HepG2 (cell line): Measurements from ENCODE around the gene ARL5A. TPM values are rescaled to one million over a fixed set of nuclear protein-coding genes. Genes with fewer than 3 reads are reported as not detected.
A peak's percentile ranks its signal among the peaks of the same experiment; 100 is the strongest.

Experiments
- BRD4 ChIP-seq: sonication (generic); formaldehyde crosslinking; IDR thresholded peaks from 2 replicates; pipeline ENCODE4 v1.4.0; 2020; ENCODE audit warnings: missing genetic modification reagents
- CREM ChIP-seq, 2 experiments: sonication (generic) in 1 of 2; formaldehyde crosslinking in 1 of 2; IDR thresholded peaks; 2 replicates each; pipeline versions ENCODE4 v1.4.0 to v1.6.1; 2016 to 2020; ENCODE audit warnings: antibody characterized with exemption in 1 of 2, mild to moderate bottlenecking in 1 of 2, missing genetic modification reagents in 1 of 2
- FOXK2 ChIP-seq: fragments of 450-650 bp; IDR thresholded peaks from 2 replicates; pipeline ENCODE4 v1.6.1; 2016
- HCFC1 ChIP-seq: fragments of 150-350 bp; IDR thresholded peaks from 2 replicates; pipeline ENCODE4 v1.6.1; 2014; ENCODE audit warnings: low read depth, low read length
- HOXA5 ChIP-seq: sonication (generic); formaldehyde crosslinking; IDR thresholded peaks from 2 replicates; pipeline ENCODE4 v1.4.0; 2020; ENCODE audit warnings: missing genetic modification reagents
- KAT7 ChIP-seq: IDR thresholded peaks from 2 replicates; pipeline ENCODE4 v1.6.1; 2018; ENCODE audit warnings: borderline replicate concordance, missing compliant biosample characterization
- PHB2 ChIP-seq: fragments of 450-650 bp; IDR thresholded peaks from 2 replicates; pipeline ENCODE4 v1.6.1; 2018; ENCODE audit not compliant: partially characterized antibody
- REL ChIP-seq: sonication (generic); formaldehyde crosslinking; conservative IDR thresholded peaks from 2 replicates; pipeline ENCODE4 v1.8.0; 2022; ENCODE audit warnings: mild to moderate bottlenecking, missing genetic modification reagents, moderate library complexity
- RFX3 ChIP-seq: IDR thresholded peaks from 2 replicates; pipeline ENCODE4 v1.6.1; 2016; ENCODE audit warnings: missing biosample characterization, missing genetic modification reagents
- SP5 ChIP-seq: IDR thresholded peaks from 2 replicates; pipeline ENCODE4 v1.6.1; 2016; ENCODE audit warnings: low read depth, borderline replicate concordance
- STAT5B ChIP-seq: sonication (generic); formaldehyde crosslinking; IDR thresholded peaks from 2 replicates; pipeline ENCODE4 v1.4.0; 2020; ENCODE audit warnings: missing genetic modification reagents
- TAF15 ChIP-seq: fragments of 200-400 bp; formaldehyde crosslinking; IDR thresholded peaks from one replicate; pipeline ENCODE4 v1.6.1; 2018; ENCODE audit warnings: mild to moderate bottlenecking, low read depth, low read length; ENCODE audit not compliant: poor library complexity, severe bottlenecking
- ZBTB20 ChIP-seq: sonication (generic); formaldehyde crosslinking; IDR thresholded peaks from 2 replicates; pipeline ENCODE4 v1.8.1; 2023; ENCODE audit warnings: missing genetic modification reagents, low read depth, mild to moderate bottlenecking, borderline replicate concordance
- ZC3H13 ChIP-seq: sonication (generic); formaldehyde crosslinking; IDR thresholded peaks from 2 replicates; pipeline ENCODE4 v1.8.1; 2023; ENCODE audit warnings: mild to moderate bottlenecking, missing genetic modification reagents, moderate library complexity
- ZFP36L1 ChIP-seq: sonication (generic); formaldehyde crosslinking; IDR thresholded peaks from 2 replicates; pipeline ENCODE4 v1.8.0; 2022; ENCODE audit warnings: mild to moderate bottlenecking, missing genetic modification reagents, moderate library complexity
- ZKSCAN1 ChIP-seq: fragments of 150-350 bp; IDR thresholded peaks from 2 replicates; pipeline ENCODE4 v1.6.1; 2014; ENCODE audit warnings: low read length
- ZNF33B ChIP-seq: sonication (generic); formaldehyde crosslinking; IDR thresholded peaks from 2 replicates; pipeline ENCODE4 v1.5.1; 2020; ENCODE audit warnings: mild to moderate bottlenecking, missing genetic modification reagents
- ZNF607 ChIP-seq: sonication (generic); formaldehyde crosslinking; IDR thresholded peaks from 2 replicates; pipeline ENCODE4 v1.5.1; 2020; ENCODE audit warnings: missing genetic modification reagents, mild to moderate bottlenecking, borderline replicate concordance
- ZSCAN29 ChIP-seq: sonication (generic); formaldehyde crosslinking; conservative IDR thresholded peaks from 2 replicates; pipeline ENCODE4 v1.4.0; 2020; ENCODE audit warnings: mild to moderate bottlenecking, missing genetic modification reagents
- polyA plus RNA-seq, 8 experiments: library from polyadenylated mRNA; depleted of rRNA in 3 of 8; stranded (reverse) in 7 of 8; unstranded in 1 of 8; fragments of >200 nt; fragmentation: Illumina TruSeq in 4 of 8; extraction: Trizol in 4 of 8; gene quantifications; 2 replicates each; pipeline versions ENCODE4 v1.2.1 to v1.2.3, GENCODE V29; 2011 to 2016; ENCODE audit warnings: low read depth in 4 of 8, missing spikeins in 1 of 8, mixed read lengths in 1 of 8; ENCODE audit not compliant: insufficient read depth in 1 of 8
- total RNA-seq, 5 experiments: library from RNA; depleted of rRNA; stranded (reverse); fragments of >200 nt; fragmentation: Illumina TruSeq; extraction: Trizol; gene quantifications; 2 replicates each; pipeline ENCODE4 v1.2.3, GENCODE V29; 2016; ENCODE audit warnings: low read depth in 1 of 5
- TF ChIP-seq, protein P1 (sequence below): sonication (generic); formaldehyde crosslinking; IDR thresholded peaks from 2 replicates; pipeline ENCODE4 v1.4.0; 2020; ENCODE audit warnings: missing genetic modification reagents; ENCODE audit errors: not compliant biosample characterization
- TF ChIP-seq, protein P2 (sequence below): sonication (generic); formaldehyde crosslinking; IDR thresholded peaks from 2 replicates; pipeline ENCODE4 v1.8.1; 2023; ENCODE audit warnings: mild to moderate bottlenecking, missing genetic modification reagents
- TF ChIP-seq, protein P3 (sequence below): sonication (generic); formaldehyde crosslinking; IDR thresholded peaks from 2 replicates; pipeline ENCODE4 v1.4.0; 2020; ENCODE audit warnings: missing genetic modification reagents
- TF ChIP-seq, protein P4 (sequence below): sonication (generic); formaldehyde crosslinking; IDR thresholded peaks from 2 replicates; pipeline ENCODE4 v1.4.0; 2020; ENCODE audit warnings: missing genetic modification reagents, borderline replicate concordance

Gene ARL5A
- total and polyA plus RNA-seq, 2 of the 13 experiments (the other 11 are each of a cell fraction or from before 2014, with no cell fraction given) = 47.5 to 149 TPM

DNA sequence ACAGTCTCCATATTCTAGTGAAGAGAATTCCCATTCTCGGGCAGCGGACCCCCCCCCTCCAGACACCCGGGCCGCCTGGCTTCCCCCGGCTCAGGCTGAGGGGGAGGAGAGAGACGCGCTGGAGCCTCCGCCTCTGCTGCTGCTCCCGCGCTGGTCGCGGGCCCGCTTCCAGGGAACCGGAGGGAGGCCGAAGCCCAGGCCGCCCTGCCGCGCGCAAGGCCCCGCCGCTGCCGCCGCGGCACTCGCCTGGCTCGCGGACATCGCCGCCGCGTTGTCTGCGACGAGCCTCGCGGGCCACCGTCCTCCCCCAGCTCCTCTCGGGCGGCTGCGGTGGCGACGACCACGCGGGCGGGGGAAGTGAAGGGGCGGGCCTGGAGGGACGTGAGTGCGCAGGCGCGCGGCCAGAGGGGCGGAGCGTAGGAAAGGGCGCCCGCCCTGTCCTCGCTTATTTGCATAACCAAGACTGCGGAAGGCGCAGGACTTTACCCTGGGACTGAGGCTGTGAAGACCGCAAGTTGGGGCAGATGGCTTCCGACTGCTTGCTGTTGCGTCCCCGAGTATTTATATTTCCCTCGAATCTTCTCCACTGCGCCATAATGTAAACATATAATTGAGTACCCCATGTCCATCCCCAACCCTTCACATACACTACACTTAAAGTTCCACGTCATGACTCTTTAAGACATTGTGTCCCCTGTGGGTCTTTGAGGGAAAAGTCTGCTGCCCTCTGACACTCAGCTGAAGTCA lies at the start of gene ARL5A (continued):
- TF ChIP-seq, protein P1, sequence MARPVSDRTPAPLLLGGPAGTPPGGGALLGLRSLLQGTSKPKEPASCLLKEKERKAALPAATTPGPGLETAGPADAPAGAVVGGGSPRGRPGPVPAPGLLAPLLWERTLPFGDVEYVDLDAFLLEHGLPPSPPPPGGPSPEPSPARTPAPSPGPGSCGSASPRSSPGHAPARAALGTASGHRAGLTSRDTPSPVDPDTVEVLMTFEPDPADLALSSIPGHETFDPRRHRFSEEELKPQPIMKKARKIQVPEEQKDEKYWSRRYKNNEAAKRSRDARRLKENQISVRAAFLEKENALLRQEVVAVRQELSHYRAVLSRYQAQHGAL (CRISPR knock-in tag) = peak; percentile 10
- TF ChIP-seq REL = no peak
- TF ChIP-seq CREM (IDR thresholded peaks at IDR 0.05) = no peak
- no peak for TF ChIP-seq CREM (CRISPR knock-in tag; IDR thresholded peaks at IDR 0.05)
- peak; percentile 93 for TF ChIP-seq KAT7 (CRISPR knock-in tag)
- TF ChIP-seq BRD4 (CRISPR knock-in tag) = peak; percentile 70
- TF ChIP-seq HCFC1 = no peak; the same call in 1 of the 2 replicates
- TF ChIP-seq, protein P2, sequence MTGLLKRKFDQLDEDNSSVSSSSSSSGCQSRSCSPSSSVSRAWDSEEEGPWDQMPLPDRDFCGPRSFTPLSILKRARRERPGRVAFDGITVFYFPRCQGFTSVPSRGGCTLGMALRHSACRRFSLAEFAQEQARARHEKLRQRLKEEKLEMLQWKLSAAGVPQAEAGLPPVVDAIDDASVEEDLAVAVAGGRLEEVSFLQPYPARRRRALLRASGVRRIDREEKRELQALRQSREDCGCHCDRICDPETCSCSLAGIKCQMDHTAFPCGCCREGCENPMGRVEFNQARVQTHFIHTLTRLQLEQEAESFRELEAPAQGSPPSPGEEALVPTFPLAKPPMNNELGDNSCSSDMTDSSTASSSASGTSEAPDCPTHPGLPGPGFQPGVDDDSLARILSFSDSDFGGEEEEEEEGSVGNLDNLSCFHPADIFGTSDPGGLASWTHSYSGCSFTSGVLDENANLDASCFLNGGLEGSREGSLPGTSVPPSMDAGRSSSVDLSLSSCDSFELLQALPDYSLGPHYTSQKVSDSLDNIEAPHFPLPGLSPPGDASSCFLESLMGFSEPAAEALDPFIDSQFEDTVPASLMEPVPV (CRISPR knock-in tag) = no peak
- TF ChIP-seq ZNF607 (CRISPR knock-in tag) = 0 out of 2 replicates have a peak, but pooled peaks have one; percentile 4
- TF ChIP-seq, protein P3, sequence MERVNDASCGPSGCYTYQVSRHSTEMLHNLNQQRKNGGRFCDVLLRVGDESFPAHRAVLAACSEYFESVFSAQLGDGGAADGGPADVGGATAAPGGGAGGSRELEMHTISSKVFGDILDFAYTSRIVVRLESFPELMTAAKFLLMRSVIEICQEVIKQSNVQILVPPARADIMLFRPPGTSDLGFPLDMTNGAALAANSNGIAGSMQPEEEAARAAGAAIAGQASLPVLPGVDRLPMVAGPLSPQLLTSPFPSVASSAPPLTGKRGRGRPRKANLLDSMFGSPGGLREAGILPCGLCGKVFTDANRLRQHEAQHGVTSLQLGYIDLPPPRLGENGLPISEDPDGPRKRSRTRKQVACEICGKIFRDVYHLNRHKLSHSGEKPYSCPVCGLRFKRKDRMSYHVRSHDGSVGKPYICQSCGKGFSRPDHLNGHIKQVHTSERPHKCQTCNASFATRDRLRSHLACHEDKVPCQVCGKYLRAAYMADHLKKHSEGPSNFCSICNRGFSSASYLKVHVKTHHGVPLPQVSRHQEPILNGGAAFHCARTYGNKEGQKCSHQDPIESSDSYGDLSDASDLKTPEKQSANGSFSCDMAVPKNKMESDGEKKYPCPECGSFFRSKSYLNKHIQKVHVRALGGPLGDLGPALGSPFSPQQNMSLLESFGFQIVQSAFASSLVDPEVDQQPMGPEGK (CRISPR knock-in tag) = peak; percentile 73
- peak; percentile 70 for TF ChIP-seq HOXA5 (CRISPR knock-in tag)
- TF ChIP-seq ZC3H13 (CRISPR knock-in tag) = 0 out of 2 replicates have a peak, but pooled peaks have one; percentile 59
- TF ChIP-seq PHB2 = no peak
- TF ChIP-seq ZSCAN29 = peak; percentile 45; the same call in 1 of the 2 replicates
- TF ChIP-seq, protein P4, sequence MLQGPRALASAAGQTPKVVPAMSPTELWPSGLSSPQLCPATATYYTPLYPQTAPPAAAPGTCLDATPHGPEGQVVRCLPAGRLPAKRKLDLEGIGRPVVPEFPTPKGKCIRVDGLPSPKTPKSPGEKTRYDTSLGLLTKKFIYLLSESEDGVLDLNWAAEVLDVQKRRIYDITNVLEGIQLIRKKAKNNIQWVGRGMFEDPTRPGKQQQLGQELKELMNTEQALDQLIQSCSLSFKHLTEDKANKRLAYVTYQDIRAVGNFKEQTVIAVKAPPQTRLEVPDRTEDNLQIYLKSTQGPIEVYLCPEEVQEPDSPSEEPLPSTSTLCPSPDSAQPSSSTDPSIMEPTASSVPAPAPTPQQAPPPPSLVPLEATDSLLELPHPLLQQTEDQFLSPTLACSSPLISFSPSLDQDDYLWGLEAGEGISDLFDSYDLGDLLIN (CRISPR knock-in tag) = no peak
- no peak for TF ChIP-seq RFX3 (CRISPR knock-in tag)
- peak; percentile 51; the same call in 1 of the 2 replicates for TF ChIP-seq ZNF33B
- no peak for TF ChIP-seq TAF15
- peak; percentile 48; the same call in 1 of the 2 replicates for TF ChIP-seq SP5 (CRISPR knock-in tag)
- no peak for TF ChIP-seq ZKSCAN1
- no peak for TF ChIP-seq ZBTB20 (CRISPR knock-in tag)
- TF ChIP-seq STAT5B (CRISPR knock-in tag) = no peak
- 0 out of 2 replicates have a peak, but pooled peaks have one; percentile 28 for TF ChIP-seq FOXK2
- TF ChIP-seq ZFP36L1 = no peak
